Measurements from ENCODE around the gene SSPN. TPM values are rescaled to one million over a fixed set of nuclear protein-coding genes. Genes with fewer than 3 reads are reported as not detected.

The SSPN gene
- total RNA-seq, 3 donors from 2014 or later (not counting 1 experiment from before 2014, with no cell fraction given), result 0.95 TPM; not detected in 2

GRCh38 chr12:26185532-26186320 lies 9.6 kb upstream of the SSPN start:
- no peaks in the 10 kb centered on the region for H3K9me3 ChIP-seq (ENCODE audit: control insufficient read depth, insufficient read depth, low read length)
- TF ChIP-seq, protein P1, sequence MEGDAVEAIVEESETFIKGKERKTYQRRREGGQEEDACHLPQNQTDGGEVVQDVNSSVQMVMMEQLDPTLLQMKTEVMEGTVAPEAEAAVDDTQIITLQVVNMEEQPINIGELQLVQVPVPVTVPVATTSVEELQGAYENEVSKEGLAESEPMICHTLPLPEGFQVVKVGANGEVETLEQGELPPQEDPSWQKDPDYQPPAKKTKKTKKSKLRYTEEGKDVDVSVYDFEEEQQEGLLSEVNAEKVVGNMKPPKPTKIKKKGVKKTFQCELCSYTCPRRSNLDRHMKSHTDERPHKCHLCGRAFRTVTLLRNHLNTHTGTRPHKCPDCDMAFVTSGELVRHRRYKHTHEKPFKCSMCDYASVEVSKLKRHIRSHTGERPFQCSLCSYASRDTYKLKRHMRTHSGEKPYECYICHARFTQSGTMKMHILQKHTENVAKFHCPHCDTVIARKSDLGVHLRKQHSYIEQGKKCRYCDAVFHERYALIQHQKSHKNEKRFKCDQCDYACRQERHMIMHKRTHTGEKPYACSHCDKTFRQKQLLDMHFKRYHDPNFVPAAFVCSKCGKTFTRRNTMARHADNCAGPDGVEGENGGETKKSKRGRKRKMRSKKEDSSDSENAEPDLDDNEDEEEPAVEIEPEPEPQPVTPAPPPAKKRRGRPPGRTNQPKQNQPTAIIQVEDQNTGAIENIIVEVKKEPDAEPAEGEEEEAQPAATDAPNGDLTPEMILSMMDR (IDR thresholded peaks at IDR 0.05), result no peak
- H3K4me1 ChIP-seq (ENCODE audit: control insufficient read depth, insufficient read depth, low read length), result no peaks in the 10 kb centered on the region
- no peak overlapping the region for H3K4me3 ChIP-seq (ENCODE audit: low read length)
- no peaks in the 10 kb centered on the region for H3K9me3 Mint-ChIP-seq
- peaks cover 2% of the 10 kb centered on the region for H3K27me3 ChIP-seq (ENCODE audit: control insufficient read depth, insufficient read depth, low read length)
- WGBS (ENCODE audit: insufficient coverage), result 86% methylated on average over 6 of the region's 7 CpGs
- intact Hi-C loops (cut with micrococcal nuclease), result no loop called here
- no peaks in the 10 kb centered on the region for H3K36me3 ChIP-seq (ENCODE audit: control insufficient read depth, insufficient read depth, low read length)
- no peak overlapping the region for H3K27ac Mint-ChIP-seq
- peaks cover 17 to 19% of the 10 kb centered on the region in 2 donors for H3K27me3 Mint-ChIP-seq (ENCODE audit: low read depth in 2 of 2)
- ATAC-seq (no peak), DNase-seq (no peak)
- H3K4me3 Mint-ChIP-seq, result no peak overlapping the region
- no peaks in the 10 kb centered on the region for H3K4me1 Mint-ChIP-seq
- H3K27ac ChIP-seq (ENCODE audit: low read length), result no peak overlapping the region
- H3K36me3 Mint-ChIP-seq, result no peaks in the 10 kb centered on the region

GRCh38 chr12:26187014-26187798 lies 8.2 kb upstream of the SSPN start:
- TF ChIP-seq, protein P1 (IDR thresholded peaks at IDR 0.05), result no peak
- ATAC-seq, result no peak
- no peak overlapping the region for H3K27ac Mint-ChIP-seq

DNA sequence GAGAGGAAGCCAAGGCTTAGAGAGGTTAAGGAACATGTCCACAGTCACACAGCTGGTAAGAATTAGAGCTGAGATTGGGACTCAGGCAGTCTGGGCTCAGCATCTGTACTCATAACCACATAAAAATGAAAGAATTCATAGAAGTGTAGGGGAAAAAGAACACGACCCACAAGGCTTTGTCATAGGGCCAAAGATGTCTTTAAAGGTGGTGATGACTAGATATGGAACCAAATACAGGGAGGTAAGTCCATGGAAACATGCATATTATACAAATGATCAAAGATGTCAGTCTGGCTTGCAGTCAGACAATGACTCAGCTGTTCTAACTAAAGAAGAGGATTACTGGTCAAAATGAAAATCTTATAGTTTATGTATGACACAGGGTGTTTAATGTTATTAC lies 7.2 kb upstream of the SSPN start:
- intact Hi-C loops (cut with micrococcal nuclease), result no loop called here
- Histone ChIP-seq H3K27me3 (ENCODE audit: control insufficient read depth, insufficient read depth, low read length) (no peaks in the 10 kb centered on the region), H3K27ac (ENCODE audit: low read length) (no peak overlapping the region), H3K36me3 (ENCODE audit: control insufficient read depth, insufficient read depth, low read length) (no peaks in the 10 kb centered on the region), H3K4me1 (ENCODE audit: control insufficient read depth, insufficient read depth, low read length) (no peaks in the 10 kb centered on the region), H3K4me3 (ENCODE audit: low read length) (no peak overlapping the region), H3K9me3 (ENCODE audit: control insufficient read depth, insufficient read depth, low read length) (no peaks in the 10 kb centered on the region)
- no peaks in the 10 kb centered on the region for H3K9me3 Mint-ChIP-seq
- no peaks in the 10 kb centered on the region for H3K4me1 Mint-ChIP-seq
- no peak for ATAC-seq
- H3K4me3 Mint-ChIP-seq, result no peak overlapping the region
- peaks cover 7 to 17% of the 10 kb centered on the region in 2 donors for H3K27me3 Mint-ChIP-seq (ENCODE audit: low read depth in 2 of 2)
- H3K27ac Mint-ChIP-seq, result no peak overlapping the region
- 40% methylated on average over 1 of the region's 1 CpG for WGBS (ENCODE audit: insufficient coverage)
- TF ChIP-seq, protein P1 (IDR thresholded peaks at IDR 0.05), result no peak
- no peak for DNase-seq
- no peaks in the 10 kb centered on the region for H3K36me3 Mint-ChIP-seq

More at GRCh38 chr12:26187014-26187798, 8.2 kb upstream of the SSPN start:
- intact Hi-C loops (cut with micrococcal nuclease), result no loop called here
- Histone ChIP-seq H3K27me3 (ENCODE audit: control insufficient read depth, insufficient read depth, low read length) (no peaks in the 10 kb centered on the region), H3K27ac (ENCODE audit: low read length) (no peak overlapping the region), H3K4me1 (ENCODE audit: control insufficient read depth, insufficient read depth, low read length) (no peaks in the 10 kb centered on the region), H3K4me3 (ENCODE audit: low read length) (no peak overlapping the region), H3K9me3 (ENCODE audit: control insufficient read depth, insufficient read depth, low read length) (no peaks in the 10 kb centered on the region), H3K36me3 (ENCODE audit: control insufficient read depth, insufficient read depth, low read length) (no peaks in the 10 kb centered on the region)
- Mint-ChIP-seq H3K4me3 (no peak overlapping the region), H3K4me1 (no peaks in the 10 kb centered on the region), H3K9me3 (no peaks in the 10 kb centered on the region), H3K36me3 (no peaks in the 10 kb centered on the region), H3K27me3 (ENCODE audit: low read depth in 2 of 2) (peaks cover 7 to 17% of the 10 kb centered on the region in 2 donors)
- no peak for DNase-seq
- 49% methylated on average over 6 of the region's 8 CpGs for WGBS (ENCODE audit: insufficient coverage)
